NCI-H146 treated with DMSO at 0.1 percent for 48 hours (cell line): ENCODE data around the gene NPC1L1.

Source experiments
- DNase-seq: peaks from one replicate; lab custom pipeline; 2025; ENCODE audit not compliant: unreplicated experiment; lab: John Stamatoyannopoulos, UW

NPC1L1 gene, protein sequence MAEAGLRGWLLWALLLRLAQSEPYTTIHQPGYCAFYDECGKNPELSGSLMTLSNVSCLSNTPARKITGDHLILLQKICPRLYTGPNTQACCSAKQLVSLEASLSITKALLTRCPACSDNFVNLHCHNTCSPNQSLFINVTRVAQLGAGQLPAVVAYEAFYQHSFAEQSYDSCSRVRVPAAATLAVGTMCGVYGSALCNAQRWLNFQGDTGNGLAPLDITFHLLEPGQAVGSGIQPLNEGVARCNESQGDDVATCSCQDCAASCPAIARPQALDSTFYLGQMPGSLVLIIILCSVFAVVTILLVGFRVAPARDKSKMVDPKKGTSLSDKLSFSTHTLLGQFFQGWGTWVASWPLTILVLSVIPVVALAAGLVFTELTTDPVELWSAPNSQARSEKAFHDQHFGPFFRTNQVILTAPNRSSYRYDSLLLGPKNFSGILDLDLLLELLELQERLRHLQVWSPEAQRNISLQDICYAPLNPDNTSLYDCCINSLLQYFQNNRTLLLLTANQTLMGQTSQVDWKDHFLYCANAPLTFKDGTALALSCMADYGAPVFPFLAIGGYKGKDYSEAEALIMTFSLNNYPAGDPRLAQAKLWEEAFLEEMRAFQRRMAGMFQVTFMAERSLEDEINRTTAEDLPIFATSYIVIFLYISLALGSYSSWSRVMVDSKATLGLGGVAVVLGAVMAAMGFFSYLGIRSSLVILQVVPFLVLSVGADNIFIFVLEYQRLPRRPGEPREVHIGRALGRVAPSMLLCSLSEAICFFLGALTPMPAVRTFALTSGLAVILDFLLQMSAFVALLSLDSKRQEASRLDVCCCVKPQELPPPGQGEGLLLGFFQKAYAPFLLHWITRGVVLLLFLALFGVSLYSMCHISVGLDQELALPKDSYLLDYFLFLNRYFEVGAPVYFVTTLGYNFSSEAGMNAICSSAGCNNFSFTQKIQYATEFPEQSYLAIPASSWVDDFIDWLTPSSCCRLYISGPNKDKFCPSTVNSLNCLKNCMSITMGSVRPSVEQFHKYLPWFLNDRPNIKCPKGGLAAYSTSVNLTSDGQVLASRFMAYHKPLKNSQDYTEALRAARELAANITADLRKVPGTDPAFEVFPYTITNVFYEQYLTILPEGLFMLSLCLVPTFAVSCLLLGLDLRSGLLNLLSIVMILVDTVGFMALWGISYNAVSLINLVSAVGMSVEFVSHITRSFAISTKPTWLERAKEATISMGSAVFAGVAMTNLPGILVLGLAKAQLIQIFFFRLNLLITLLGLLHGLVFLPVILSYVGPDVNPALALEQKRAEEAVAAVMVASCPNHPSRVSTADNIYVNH (N-terminal part only)

DNA sequence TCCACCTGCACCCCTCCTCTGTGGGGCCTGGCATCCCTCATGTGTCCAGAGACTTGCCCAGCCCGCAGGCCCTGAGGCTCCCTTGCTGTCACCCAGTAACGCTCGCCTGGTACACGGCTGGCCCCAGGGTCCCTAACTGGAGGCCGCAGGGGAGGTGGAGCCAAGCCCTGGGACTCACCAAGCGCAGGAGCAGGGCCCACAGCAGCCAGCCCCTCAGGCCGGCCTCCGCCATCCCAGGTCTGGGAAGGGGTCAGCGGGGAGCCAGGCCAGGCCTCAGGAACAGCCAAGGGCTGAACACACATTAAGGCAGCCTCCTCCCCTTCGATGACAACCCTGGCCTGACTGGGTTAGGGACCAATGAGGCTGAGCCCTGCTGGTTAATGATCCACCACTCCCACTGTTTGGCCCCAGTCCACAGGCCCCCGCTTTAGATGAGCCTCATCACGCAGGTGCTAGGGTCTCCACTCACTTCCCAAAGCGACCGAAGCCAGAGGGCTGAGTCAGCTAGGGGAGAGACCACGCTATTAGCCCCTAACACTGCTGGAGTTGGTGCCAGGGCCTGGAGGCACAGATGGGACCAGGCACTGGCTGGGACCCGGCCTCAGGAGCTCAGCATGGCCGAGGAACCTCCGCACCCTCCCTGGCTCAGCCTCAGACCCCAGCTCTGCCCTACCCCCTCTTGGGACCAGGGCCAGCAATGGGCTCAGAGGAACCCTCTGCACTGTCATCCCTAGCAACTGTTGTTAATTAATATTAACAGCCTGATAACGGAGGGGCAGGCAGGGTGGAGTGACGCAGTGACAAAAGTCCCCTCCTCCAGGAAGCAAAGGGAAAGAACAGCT is at the start of gene NPC1L1:
TSS of gene NPC1L1 (minus strand) at position 303 of the 842 bp plus-strand sequence. CDS start at position 232, 71 bp downstream.
- DNase-seq = no peak

DNA sequence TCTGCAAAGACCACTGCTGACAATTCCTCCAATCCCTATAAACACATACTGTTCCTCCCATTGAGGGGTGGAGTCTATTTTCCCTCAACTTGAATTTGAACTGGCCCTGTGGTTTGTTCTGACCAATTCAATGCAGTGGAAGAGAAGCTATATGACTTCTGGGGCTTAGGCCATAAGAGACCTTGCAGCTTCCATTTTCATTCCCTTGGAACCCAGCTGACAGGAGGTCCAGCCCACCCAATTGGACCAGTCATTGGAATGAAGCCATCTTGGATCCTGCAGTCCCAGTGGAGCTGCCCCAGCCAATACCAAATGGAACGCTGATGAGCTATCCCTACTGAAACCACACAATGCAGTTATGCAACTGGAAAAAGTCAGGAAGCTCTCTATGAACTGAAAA is 49.8 kb upstream of the NPC1L1 start:
- no peak for DNase-seq

DNA sequence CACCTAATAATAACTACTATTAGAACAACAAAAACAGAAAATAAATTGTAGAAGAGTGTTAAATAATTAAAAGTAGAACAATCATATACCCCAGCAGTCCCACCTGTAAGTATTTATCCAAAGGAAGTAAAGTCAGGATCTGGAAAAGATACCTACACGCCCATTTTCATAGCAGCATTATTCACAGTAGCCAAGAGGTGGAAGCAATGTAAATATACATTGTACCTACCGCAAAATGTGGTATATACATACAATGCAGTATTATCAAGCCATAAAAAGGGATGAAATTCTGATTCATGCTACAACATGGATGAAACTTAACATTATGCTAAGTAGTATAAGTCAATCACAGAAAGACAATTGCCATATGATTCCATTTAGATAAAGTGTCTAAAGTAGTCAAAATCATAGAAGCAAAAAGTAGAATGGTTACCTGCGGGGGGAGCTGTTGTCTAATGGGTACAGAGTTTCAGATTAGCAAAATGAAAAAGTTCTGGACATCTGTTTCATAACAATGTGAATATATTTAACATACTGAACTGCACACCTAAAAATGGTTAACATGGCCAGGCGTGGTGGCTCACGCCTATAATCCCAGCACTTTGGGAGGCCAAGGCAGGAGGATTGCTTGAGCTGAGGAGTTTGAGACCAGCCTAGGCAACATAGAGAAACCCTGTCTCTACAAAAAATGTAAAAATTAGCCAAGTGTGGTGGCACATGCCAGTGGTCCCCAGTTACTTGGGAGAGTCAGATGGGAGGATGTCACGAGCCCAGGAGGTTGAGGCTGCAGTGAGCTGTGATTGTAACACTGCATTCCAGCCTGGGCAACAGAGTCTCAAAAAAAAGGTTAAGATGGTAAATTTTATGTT is 46.9 kb upstream of the NPC1L1 start:
- peak; percentile 45 for DNase-seq

DNA sequence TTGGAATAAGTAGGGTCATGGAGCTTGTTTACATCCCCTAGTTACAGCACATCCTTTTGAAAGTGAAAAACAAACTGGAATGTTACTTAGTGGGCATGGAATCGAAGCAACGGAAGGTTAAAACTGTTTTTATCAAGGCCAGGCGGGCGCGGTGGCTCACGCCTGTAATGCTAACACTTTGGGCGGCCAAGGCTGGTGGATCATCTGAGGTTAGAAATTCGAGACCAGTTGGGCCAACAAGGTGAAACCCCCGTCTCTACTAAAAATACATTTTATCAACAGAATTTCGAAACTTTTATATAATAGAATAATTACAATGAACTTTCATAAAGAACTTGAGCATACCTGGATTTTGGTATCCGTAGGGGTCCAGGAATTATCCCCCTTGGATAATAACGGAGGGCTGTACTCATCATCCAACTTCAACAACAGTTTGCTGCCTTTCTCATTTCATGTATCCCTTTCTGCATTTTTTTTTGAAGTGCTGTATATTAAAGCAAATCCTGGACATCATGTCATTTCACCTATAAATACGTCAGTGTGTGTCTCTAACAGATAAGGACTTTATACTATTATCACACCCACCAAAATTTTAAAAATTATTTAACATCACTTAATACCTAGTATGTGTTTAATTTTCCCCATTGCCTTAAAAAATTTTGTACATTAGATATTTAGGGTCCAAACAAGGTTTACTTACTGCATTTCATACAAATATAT is 42.2 kb upstream of the NPC1L1 start:
- peak; percentile 10 for DNase-seq

DNA sequence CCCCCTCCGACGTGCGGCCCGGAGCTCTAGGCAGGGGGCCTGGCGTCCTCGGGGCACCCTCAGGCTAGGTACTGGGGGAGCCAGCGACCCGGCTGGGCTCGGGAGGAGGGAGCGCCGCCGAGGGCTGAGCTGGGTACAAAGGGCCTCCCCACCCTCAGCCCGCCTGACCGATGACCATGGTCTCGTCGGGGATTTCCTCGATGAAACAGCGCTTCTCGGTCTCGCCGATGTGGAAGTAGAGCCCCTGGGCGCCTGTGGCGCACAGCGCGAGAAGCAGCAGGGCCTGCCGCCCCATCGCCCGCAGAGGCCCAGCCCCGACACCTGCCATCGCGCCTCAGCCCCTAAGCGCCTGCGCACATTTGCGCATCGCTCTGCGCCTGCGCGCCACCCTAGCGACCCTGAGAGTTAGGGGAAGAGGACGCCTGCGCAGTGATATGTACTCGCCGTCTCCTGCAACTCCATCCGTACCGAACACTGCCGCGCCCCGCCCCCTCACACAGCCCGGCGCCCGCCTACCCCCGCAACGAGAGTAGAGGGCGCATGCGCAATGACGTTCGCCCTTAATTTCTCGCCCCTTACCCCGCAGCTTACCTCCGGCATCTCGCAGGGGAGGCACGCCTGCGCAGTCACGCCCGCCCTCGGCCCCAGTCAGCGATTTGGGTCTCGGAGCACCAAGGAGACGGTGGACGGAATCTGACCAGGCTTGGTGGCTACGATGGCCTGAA is 40.9 kb upstream of the NPC1L1 start, which contains the start of gene TMED4:
TSS of gene TMED4 (minus strand) at position 353 of the 725 bp plus-strand sequence. CDS start at position 328, 25 bp downstream.
- DNase-seq = peak; percentile 98

DNA sequence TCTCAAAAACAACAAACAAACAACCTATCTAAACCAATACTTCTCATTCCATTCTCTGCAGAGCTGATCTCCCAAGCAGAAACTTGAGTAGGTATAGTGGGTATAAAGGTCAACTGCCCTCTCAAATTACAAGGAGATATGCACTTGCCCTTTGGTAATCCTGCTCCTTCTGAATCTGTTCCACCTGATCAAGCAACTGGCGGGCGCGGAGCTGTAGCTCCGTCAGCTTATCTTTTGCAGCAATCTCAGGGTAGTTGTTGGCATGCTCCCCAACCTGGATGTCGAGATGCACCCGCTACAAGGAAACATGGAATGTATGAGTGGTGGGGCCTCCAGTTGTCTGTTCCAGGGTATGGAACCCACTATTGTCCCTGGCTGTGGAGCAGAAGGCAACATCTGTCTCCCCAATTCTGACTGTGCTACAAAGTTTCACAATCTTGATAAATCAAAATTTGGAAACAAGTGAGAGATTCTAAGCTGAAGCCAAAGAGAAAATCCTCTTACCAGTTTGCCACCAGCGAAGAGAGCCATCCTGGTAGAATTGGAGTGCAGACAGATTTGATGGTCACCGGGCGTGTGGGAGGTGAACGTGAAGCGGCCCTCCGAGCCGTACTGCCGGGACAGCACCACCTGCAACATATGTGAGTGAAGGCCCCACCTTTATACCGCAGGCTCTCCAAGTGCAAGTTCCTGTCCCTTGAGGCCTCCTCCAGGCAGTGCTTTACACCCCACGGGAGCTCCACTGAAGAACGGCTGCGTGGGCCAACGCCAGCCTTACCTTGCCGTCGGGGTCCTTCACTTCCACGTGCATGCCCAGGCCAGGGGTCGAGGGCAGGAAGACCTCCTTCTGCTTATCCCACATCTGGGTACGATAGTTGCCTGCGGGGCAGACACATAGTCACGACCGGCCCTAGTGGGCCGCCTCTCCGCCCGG is 40.1 kb upstream of the NPC1L1 start:
- DNase-seq = peak; percentile 5

DNA sequence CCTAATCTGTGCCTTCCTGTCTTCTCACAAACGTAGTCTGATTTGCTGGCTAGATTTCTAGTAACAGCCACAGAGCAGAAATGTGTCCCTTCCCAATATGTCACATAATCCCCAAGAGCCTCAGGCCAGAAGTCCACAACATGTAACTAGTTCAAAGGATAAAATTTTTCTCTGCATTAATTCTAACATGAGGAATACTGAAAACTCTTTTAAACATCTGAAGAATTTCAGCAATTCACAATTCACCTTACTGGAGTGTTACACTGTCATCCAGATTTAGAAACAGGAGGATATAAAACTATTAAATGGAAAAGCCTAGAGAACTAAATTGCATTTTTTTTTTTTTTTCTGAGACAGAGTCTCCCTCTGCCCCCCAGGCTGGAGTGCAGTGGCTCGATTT is 35.1 kb upstream of the NPC1L1 start:
- no peak for DNase-seq

DNA sequence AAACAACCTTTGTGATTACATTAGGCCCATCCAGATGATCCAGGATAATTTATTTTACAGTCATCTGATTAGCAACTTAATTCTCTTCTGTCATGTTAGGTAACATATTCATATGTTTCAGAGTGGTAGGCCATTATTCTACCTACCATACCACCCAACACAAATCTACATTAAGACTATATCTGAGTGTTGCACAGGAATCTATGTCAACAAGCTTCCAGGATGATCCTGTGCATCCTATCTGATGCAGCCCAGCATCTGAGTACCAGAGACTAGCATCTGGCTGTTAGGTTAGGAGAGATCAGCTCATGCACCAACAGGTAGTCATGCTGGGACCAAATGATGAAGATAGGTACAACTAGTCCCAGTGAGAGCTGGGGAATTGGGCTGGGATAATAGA is 33.9 kb upstream of the NPC1L1 start:
- DNase-seq = no peak

DNA sequence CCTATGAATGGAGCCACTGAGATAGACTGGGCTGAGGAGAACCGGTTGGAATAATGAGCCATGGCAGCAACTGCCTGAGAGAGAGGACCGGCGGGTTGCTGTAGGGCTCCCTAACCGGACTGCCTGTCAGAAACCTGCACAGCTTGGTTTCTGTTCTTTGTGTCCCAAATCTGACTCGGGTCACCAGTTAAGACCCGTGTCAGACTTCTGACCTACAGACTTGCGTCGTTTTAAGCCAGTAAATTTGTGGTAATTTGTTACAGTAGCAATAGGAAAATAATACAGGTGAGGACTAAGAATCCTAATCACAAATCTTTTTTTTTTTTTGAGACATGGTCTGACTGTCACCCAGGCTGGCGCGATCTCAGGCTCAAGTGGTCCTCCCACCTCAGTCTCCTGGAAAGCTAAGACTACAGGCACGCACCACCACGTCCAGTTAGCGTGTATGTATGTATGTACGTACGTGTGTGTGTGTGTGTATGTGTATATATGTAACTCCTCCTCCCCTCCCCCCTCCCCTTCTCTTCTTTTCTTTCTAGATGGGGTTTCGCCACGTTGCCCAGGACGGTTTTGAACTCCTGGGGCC is 33.2 kb upstream of the NPC1L1 start:
- DNase-seq = no peak

DNA sequence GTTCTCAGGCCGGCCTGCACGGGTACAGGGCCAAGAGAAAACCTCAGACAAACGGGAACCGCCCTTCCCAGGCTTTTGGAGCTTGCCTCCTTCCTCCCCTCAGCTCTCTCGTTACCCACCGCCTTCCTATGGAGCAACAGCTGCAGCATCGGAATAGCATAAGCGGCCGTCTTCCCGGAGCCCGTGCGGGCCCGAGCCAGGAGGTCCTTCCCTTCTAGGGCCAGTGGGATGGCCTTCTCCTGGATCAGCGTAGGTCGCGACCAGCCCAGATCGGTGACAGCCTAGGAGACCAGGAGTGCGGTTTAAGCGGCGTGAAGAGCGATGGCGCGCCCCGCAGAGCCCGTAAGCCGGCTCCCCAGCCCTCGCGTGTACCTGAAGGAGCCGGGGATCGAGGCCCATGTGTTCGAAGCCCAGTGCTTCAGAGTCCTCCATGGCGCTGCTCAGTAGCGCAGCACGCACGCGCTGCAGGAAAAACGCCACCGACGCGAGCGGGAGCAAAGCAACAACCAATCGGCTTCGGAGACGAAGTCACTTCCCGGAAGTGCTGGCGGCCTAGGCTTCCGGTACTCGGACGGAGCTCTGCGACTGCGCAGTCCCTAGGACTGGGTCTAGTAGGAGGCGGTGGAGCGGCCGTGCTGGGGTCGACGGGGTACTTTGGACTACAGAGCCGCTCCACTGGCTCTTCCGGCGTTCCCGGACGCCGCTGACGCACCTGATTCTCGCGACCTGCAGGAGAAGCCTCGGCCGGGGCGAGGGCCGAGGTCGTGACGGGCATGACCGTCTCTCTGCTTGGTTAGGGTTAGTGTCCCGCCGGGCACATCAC is 32.5 kb upstream of the NPC1L1 start, which contains the start of gene DDX56:
TSS of gene DDX56 (minus strand) at position 445 of the 823 bp plus-strand sequence. CDS start at position 432, 13 bp downstream.
- DNase-seq = peak; percentile 88

DNA sequence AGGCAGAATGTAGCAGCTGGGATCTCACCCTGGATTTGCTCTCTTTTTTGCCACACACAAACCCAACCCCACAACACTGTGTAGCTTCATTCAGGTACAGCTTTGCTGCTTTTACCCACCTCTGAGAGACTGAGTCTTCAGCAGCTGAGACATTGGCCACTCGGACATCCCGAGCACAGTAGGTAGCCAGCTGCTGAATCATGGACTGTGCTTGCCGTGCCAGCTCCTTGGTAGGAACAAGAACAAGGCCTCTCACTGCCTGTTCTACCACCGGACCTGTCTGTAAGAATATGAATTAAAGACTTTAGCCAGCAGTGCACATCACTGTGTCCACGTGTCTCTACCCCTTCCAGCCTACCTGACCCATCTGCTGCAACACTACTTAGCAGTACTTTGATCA is 31.6 kb upstream of the NPC1L1 start:
- DNase-seq = no peak

DNA sequence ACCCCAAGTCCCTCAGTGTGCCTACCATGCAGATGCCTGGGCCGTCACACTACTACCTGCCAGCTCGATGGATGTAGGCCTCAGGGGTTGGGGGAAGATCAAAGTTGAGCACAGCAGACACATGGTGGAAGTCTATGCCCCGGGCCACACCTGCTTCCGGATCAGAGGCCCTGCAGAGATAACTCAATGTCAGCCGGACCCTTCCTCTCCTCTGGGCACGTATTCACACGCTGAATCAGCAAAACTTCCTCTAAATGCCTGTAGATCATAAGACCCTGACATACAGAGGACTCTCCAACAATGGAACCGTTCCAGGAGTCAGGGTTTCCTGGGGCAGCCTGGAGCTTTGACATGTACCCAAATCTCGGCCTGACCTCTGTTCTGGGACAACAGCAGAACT is 28.8 kb upstream of the NPC1L1 start:
- no peak for DNase-seq

DNA sequence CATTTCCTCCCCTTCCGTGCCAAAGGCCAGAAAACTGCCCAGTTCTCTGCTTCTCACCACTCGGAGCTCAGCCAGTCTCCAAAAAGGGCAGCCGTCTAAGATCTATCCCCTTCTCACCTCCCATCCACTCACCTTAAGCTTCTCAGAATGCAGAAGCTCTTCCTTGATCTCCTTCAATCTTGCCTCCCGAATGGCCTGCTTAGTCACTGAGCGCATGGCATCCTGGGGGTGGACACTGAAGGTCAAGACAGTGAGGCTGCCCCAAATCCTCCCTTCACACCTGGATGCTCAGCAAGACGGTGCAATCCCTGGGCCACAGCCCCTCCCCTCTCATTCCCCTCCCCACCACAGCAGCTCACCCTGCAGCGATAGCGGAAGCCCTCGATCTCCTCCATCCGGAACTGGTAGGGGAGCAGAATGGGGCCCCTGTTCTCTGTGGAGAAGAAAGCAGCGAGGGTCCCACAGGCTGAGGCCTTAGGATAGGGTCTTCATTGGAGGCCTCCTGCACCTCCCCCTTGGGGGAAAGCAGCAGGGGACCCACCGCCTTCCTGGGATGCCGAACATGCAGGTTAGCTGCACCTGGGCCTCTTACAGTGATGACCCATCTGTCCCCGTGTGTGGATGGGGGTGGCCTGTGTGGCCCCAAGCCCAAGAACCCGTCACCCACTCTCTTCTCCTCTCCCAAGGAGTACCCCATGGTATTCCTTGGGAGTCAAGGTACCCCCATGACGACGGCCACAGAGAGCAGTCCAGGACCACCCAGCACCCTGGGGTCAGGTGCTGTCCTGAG is 27.8 kb upstream of the NPC1L1 start:
- no peak for DNase-seq

DNA sequence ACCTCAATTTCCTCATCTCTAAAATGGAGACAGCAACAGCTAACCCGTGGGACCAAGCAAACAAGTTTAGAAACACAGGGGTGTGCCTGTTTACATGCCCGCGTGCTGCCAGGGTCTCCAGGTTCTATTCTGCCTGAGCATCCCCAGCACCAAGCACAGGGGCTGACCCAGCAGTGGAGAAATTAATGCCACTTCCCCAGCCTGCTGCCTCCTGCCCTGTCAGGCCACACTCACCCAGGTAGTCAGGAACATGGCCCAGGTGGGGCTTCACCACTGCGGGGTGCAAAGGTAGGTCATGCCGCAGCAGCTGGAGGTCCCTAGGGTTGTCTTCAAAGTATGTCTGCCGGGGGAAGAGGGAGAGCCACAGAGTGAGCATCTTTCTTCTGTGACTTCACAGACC is 26.8 kb upstream of the NPC1L1 start:
- no peak for DNase-seq

DNA sequence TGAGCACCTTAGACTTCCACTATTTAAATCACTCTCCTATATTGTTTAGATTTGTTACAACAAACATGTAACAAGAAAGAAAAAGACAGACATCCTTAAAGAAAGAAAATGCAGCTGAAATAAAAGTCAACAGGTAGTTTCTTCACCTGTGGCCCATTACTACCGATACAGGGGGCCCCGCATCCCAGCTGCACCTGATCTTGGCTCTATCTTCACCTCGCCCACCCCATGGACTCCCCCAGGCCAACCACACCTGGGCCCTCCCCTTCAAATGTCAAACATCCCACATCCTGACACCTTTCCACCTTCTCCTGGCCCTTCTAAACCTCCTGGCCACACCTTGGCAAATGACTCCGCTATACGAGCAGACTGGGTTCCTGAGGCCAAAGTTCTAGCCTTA is 25.6 kb upstream of the NPC1L1 start:
- no peak for DNase-seq
